ENCODE data around the gene UNC80.
"Not testable (repeated sequence)": the region's sequence is repeated elsewhere in the genome, so short reads cannot be mapped to it uniquely, and the experiment has no call there.

UNC80 gene, protein sequence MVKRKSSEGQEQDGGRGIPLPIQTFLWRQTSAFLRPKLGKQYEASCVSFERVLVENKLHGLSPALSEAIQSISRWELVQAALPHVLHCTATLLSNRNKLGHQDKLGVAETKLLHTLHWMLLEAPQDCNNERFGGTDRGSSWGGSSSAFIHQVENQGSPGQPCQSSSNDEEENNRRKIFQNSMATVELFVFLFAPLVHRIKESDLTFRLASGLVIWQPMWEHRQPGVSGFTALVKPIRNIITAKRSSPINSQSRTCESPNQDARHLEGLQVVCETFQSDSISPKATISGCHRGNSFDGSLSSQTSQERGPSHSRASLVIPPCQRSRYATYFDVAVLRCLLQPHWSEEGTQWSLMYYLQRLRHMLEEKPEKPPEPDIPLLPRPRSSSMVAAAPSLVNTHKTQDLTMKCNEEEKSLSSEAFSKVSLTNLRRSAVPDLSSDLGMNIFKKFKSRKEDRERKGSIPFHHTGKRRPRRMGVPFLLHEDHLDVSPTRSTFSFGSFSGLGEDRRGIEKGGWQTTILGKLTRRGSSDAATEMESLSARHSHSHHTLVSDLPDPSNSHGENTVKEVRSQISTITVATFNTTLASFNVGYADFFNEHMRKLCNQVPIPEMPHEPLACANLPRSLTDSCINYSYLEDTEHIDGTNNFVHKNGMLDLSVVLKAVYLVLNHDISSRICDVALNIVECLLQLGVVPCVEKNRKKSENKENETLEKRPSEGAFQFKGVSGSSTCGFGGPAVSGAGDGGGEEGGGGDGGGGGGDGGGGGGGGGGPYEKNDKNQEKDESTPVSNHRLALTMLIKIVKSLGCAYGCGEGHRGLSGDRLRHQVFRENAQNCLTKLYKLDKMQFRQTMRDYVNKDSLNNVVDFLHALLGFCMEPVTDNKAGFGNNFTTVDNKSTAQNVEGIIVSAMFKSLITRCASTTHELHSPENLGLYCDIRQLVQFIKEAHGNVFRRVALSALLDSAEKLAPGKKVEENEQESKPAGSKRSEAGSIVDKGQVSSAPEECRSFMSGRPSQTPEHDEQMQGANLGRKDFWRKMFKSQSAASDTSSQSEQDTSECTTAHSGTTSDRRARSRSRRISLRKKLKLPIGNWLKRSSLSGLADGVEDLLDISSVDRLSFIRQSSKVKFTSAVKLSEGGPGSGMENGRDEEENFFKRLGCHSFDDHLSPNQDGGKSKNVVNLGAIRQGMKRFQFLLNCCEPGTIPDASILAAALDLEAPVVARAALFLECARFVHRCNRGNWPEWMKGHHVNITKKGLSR (N-terminal part only)
- 0 to 0.24 reads per million in 2 experiments for total RNA-seq

DNA sequence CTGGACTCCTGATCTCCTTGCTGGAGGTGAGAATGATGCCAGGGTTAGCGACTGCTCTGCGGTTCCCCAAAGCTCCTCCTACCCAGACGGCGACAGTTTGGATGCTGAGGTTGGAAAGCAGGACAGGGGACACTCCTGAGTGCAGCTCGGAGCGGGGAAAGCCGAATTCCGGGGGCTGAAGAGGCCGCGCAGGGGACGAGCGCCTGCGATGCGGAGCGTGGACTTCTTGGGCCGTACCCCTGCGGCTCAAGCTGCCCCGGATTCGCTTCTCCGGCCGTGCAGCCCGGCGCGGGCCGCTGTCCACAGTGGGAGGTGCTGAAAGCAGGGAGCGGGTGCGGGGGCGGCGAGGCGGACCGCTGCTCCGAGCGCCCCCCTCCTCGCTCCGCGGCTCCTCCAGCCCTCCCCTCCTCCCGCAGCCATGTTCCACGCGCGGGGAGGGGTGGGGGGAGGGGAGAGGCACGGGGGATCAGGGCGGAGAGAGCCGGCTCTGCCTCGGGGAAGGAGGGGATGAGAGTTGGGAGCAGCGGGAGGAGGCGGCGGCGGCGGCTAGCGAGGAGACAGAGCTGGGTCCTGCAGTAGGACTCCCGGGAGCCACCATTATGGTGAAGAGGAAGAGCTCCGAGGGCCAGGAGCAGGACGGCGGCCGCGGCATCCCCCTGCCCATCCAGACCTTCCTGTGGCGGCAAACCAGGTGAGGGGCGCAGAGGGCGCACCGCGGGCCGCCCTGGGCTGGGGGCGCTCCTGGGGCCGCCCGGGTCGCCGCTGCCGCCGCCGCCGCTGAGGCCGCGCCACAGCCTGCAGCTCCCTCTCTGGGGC is at the start of gene UNC80:
Gene UNC80, plus strand, starts transcription at position 359 of the 816 bp plus-strand sequence. Its CDS starts 241 bp downstream, at position 600.
- no peak for DNase-seq (ENCODE audit: low read depth)

DNA sequence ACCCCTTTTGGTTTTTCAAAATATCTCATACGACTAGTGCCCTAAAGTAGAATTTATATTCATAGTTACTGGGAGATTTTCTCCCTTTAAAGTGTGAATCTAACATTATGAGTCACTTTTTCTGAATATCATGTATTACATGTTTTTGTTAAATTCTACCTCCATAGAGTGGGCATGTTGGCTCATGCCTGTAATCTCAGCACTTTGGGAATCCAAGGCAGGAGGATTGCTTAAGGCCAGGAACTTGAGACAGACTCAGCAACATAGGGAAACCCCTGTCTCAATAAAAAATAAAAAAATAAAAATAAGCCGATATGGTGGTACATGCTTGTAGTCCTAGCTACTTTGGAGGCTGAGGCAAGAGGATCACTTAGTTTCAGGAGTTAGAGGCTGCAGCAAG is 45.3 kb upstream of the UNC80 start:
- no peak for DNase-seq (ENCODE audit: low read depth)

DNA sequence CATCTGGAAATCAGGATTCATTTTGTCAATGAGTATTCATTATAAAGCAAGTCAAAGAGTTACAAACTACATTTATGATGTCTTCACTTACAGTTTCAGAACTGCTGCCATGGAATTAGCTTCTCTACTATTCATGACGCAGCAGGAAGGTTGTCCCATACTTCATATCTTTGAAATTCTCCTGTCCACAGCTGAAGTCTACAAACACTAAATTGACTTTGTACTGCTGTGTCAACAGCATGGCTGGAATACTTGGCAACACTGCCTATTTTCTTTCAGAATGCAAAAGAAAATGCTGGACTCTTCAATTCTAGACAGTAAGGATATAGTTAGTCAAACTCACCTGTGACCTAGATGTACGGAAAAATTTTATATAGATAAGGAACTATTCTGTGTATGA is 44.6 kb upstream of the UNC80 start:
- no peak for DNase-seq (ENCODE audit: low read depth)

DNA sequence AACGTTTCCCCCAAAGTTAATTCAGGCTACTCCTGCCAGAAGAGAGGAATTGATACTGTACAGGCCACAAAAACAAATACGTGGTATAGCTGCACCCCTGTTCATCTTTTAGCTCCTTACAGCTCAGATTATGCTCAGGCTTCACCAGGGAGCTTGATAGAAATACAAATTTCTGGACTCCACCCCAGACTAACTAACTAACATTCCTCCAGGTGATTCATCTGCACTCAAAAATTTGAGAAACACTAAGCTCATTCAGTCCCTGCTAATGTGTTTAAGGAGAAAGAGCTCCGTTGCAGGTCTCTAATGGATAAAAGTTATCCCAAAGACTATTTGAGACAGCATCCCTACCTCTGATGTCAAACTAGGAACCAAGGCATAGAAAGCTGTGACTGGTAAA is 36.8 kb upstream of the UNC80 start:
- no peak for DNase-seq (ENCODE audit: low read depth)

DNA sequence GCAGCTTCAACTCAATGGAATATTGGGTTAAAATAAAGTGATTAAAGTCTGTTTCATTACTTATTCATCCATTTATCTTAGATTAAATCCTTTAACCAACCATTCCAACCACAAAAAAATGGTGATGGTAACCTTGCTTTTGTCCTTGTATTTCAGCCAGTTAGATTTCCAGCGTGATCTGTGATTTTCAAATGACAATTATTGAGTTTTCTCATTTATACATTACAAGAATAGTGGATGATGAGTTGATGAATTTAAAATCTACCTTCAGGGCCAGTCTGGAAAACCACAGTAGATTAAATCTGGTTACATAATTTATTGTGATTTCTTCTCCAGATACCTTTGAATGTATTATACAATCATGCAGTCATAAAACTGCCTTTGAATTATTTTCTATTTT is 29.7 kb upstream of the UNC80 start:
- DNase-seq (ENCODE audit: low read depth): no peak

DNA sequence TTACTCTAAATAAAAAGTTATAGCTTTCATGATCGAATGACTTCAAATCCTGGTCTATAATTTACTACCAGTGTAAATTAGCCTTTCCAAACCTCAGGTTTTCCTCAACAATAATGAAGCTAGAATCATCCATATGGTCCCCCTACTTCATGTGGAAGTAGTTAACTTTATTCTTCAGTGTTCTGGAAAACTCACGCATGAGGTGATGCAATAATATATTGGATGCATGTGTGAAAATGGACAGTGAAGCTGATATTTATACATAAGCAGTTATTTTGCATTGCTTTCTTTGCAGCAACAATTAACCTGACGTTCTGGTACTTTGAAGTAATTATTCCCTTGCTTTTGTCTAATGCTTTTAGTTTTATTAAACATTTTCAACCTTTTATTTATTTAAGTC is 18.6 kb upstream of the UNC80 start:
- DNase-seq (ENCODE audit: low read depth): no peak

DNA sequence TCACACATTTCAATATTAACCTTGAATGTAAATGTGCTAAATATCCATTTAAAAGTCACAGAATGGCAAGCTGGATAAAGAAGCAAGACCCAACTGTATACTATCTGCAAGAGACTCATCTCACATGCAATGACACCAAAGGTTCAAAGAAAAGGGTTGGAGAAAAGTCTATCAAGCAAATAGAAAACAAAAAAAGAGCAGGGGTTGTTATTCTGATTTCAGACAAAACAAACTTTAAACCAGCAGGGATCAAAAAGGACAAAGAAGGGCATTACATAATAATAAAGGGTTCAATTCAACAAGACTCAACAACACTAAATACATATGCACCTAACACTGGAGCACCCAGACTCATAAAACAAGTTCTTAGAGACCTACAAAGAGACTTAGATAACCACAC is 14.5 kb upstream of the UNC80 start:
- DNase-seq (ENCODE audit: low read depth): no peak

DNA sequence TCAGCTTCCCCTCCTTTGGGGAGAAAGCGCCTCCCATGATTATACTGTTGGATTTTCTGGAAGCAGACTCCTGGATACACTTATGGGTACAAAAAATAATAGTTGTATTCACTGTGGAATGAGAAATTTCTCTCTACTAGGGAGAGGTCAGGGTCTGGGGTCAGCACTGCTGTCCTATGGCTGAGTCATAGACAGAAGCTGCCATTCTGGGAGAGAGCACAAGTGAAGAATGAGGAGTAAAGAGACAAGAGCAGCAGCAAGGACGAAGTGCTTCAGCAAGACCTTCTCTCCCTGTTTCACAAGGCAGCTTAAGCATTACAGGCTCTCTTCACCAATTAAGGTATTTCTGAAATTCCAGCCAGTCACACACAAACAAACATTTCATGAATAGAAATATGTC is 10.1 kb upstream of the UNC80 start:
- DNase-seq (ENCODE audit: low read depth): no peak

DNA sequence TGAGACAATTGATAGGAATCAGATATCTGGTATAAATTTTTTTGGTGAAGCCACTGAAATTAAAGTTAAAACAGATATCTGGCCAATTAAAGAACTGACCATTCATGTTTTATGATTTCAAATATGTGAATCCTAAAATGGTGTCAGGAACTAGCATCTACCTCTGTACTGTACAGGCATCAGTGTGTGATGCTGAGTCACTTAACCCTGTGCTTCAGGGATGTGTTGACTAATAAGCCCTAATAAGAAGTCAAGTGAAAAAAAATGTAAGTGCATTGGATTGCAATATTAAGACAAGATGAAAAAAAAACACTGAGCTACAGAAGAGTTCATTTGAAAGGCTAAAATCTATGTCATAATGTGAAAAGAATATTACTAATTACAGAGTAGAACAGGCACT is 9.1 kb upstream of the UNC80 start:
- no peak for DNase-seq (ENCODE audit: low read depth)

DNA sequence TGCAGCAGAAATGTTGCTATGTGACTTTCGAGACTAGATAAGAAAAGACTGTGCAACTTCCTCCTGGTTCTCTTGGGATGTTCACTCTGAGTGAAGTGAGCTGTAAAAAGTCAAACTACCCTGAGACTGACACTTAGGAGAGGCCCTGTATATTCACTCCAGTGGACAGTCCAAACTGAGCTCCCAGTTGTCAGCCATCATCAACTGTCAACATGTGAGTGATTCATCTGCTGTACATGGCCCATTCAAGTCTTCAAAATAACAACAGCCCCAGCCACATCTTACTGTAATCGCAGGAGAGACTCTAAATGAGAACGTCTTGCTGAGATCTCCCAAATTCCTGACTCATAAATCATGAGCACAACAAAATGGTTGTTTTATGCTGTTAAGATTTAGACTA is 8.5 kb upstream of the UNC80 start:
- DNase-seq (ENCODE audit: low read depth): no peak

DNA sequence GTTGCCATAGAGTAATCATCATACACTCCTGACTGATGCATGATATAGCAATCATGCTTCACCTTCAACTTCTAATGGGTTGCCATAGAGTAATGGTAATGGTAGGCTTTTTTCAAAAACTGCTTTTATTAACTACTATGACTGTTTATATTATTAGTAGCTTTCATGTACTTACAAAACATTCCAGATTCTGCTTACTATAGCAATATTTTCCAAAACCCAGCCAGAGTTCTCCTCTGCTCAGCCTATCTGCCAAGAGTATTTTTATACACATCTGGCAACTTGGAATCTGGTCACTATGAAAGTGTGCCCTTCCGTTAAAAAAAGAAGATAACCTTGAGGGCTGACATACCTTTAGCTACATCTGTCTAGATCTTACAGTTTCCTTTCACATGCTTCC is 5.0 kb upstream of the UNC80 start:
- DNase-seq (ENCODE audit: low read depth): no peak

DNA sequence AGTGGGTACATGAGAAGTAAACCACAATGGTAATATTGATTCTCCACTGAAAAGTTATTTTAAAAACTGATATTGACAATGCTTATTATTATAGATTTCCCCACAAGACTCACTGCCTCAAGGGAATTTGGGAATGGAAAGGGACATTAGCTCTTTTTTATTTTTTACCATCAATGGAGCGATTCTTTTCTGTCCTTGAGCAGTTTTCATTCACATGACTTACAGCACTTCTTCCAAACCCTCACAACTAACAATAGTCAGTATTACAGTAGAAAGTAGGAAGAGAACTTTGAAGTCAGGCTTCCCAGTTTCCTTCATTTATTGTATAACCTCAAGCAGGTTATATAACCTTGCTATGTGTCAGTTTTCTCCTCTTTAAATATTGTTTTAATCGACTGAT is 4.3 kb upstream of the UNC80 start:
- DNase-seq (ENCODE audit: low read depth): no peak

DNA sequence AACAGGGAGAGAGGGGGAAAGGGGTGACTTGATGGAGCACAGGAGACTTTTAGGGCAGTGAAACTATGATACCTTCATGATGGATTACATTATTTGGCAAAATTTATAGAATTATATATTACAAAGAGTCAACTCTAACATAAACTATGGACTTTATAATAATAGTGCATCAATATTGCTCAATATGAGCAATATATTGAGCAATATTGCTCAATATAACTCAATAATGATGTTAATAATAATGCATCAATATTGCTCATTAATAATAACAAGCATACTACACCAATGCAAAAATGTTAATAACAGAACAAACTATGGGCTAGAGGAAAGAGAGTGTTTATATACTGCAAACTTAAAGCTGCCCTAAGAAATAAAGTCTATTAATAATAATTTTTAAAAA is 3.1 kb upstream of the UNC80 start:
- no peak for DNase-seq (ENCODE audit: low read depth)

DNA sequence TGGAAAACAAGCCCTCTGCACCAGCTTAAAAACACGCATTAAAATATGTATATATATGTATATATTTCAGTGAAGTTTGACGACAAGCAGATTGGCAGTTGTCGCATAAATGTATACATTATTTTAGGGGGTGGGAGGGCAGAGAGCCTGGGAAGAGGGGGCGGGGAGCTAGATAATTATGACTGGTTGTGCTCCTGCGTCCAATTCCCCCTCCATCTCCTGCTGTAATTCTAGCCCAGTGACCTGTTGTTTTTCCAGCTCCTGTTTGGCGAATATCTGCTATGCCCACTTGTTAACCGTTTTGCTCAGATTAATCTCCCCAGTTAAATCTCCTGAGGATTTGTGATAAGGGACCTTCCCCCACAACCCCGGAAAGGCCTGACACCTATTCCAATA is 656 bp downstream of the UNC80 start:
- no peak for DNase-seq (ENCODE audit: low read depth)

DNA sequence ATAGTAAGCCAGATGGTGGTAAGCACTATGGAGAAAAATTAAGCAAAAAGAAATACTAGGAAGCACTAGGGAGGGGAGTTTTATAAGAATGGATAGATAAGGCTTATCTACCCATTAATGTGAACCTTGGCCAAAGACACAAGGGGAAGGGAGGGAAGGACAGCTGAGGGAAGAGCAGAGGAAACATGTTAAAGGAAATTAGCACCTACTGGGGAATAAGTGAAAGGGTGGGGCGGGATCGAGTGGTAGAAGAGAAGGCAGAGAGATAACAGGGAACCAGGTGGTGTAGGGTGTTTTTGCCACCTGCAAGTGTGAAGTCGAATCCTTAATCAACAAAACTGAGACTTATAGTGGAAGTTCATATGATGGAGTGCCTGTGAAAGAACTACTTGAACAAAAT is 1.7 kb downstream of the UNC80 start:
- no peak for DNase-seq (ENCODE audit: low read depth)

DNA sequence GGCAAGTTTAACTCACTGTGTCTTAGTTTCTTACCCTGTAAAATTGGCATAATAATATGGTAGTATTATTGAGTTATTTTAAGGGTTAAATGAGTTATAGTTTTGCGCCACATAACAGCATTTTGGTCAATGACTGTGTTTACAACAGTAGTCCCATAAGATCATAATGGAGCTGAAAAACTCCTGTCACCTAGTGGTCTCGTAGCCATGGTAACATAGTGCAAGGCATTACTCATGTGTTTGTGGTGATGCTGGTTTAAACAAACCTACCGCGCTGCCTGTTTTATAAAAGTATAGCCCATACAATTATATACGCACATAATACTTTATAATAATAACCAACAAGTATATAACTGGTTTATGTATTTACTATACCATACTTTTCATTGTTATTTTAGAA is 15.8 kb downstream of the UNC80 start:
- DNase-seq (ENCODE audit: low read depth): no peak

DNA sequence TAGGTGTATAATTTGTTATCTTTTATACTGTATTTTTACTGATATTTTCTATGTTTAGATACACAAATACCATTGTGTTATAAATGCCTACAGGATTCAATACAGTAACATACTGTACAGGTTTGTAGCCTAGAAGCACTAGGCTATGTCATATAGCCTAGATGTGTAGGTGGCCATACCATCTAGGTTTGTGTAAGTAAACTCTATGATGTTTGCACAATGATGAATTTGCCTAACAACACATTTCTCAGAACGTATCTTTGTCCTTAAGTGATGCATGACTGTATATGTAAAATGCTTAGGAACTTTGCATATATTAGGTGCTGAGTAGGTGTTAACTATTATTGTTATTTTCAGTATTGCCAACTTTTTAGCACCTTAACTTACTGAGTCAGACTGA is 17.3 kb downstream of the UNC80 start:
- DNase-seq (ENCODE audit: low read depth): no peak

DNA sequence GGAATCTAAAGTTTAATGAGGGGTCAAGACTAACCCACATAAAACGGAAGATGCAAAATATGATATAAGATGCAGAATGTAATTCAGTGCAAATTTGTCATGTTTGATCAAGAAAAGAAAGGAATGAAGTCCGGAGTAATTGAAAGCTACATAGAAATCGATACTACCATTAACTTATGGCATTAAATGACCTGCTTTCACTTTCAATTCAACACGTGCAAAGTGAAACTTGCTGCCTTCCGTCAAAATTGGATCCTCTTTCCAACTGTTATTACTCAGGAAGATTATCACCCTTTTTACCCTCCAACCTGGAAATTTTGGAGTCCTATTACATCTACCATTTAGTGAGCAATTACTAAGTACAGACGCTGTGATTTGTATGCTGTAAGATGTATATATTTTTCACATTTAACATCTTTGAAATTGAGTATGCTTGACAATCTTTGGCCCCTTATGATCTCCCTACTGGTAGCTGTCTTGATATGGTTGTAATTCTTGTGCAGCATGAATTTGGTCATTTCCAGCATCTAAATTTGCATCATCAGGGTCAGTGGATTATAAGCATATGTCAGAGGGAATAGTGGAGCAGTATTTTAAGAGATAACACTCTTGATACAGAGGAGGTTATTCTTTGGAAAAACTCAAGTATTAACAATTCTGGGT is 18.6 kb downstream of the UNC80 start:
- no peak for DNase-seq (ENCODE audit: low read depth)

DNA sequence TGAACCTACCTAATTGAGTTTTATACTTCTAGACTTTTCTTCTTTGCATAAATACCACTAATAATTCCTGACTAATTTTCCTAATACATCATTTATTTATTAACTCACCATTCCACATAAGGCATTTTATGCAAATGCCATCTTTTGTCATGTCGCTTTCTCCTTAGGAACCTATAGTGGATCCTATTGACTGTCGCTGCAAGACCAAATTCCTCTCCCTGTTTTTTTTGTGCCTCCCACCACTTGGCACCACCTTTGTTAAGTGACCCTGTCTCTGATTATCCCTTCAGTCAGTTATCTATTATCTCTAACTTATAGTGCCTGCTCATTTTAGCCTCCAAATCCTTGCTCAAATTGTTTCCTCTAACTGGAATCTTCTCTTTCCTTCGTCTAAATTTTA is 19.5 kb downstream of the UNC80 start:
- DNase-seq (ENCODE audit: low read depth): no peak

DNA sequence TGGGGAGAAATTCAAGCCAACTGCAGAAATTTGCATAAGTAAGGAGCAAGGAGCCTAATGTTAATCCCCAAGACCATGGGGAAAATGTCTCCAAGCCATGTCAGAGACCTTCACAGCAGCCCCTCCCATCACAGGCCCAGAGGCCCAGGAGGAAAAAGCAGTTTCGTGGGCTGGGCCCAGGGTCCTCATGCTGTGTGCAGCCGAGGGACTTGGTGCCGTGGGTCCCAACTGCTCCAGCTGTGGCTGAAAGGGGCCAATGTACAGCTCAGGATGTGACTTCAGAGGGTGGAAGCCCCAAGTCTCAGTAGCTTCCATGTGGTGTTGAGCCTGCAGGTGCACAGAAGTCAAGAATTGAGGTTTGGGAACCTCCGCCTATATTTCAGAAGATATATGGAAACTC is 23.8 kb downstream of the UNC80 start:
- not testable (repeated sequence) for DNase-seq (ENCODE audit: low read depth)

DNA sequence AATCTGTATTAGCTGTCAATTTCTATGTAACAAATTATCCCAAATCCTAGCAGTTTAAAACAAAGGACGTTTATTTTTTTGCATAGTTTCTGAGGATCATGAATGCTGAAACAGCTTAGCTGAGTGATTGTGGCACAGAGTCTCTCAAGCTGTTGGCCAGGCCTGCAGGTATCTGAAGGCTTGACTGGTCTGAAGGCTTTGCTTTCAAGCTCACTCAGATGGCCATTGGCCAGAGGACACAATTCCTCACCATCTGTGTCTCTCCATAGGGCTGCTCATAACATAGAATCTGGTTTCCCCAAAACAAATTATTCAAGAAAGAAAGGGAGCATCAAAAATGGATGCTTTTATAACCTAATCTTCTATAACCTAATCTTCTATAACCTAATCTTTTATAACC is 33.7 kb downstream of the UNC80 start:
- no peak for DNase-seq (ENCODE audit: low read depth)

Measured in T follicular helper cell (primary cell).